PFSK-1 (cell line): ENCODE data around the gene SRGAP3.

ENCODE experiments used
- FOXP2 ChIP-seq: optimal IDR thresholded peaks from 2 replicates; pipeline ENCODE3; 2011; ENCODE audit warnings: borderline replicate concordance, control low read depth, inconsistent platforms; ENCODE audit not compliant: insufficient read depth; ENCODE audit errors: extremely low read length, extremely low read depth
- POLR2AphosphoS5 ChIP-seq: IDR thresholded peaks from 2 replicates; pipeline ENCODE4 v1.6.1; 2012; ENCODE audit warnings: low read depth, mild to moderate bottlenecking, control low read depth, low read length, moderate library complexity
- TAF1 ChIP-seq: IDR thresholded peaks from 2 replicates; pipeline ENCODE4 v1.6.1; 2012; ENCODE audit warnings: low read length, control low read depth, borderline replicate concordance; ENCODE audit not compliant: insufficient read depth
- TF ChIP-seq, protein P1 (sequence below), 2 experiments: IDR thresholded peaks; 2 replicates each; pipeline versions ENCODE4 v1.6.1 to v1.8.0; 2011 to 2012; ENCODE audit warnings: low read depth in 2 of 2, low read length in 2 of 2, control low read depth in 1 of 2, inconsistent platforms in 1 of 2, mild to moderate bottlenecking in 1 of 2, moderate library complexity in 1 of 2; ENCODE audit not compliant: insufficient read depth in 1 of 2

DNA sequence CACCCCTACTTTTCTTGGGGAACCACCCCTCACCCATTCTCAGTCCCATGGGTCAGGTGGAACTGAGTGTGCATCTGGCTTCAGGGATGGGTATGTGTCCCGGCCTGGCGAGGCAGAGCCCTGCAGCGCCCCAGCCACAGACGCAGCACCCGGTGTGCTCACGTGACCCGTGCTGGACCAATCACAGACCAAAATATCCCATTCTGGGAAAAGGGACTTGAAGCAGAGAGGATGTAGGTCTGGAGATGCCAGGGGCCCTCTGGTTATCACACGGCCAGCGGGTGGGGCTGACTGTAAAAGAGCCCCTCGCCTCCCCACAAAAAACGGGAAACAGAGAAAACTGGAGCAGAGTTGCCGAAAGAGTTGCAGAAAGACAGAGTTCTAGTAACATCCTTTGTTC is 148.2 kb downstream of the SRGAP3 start:
- TF ChIP-seq, protein P1, sequence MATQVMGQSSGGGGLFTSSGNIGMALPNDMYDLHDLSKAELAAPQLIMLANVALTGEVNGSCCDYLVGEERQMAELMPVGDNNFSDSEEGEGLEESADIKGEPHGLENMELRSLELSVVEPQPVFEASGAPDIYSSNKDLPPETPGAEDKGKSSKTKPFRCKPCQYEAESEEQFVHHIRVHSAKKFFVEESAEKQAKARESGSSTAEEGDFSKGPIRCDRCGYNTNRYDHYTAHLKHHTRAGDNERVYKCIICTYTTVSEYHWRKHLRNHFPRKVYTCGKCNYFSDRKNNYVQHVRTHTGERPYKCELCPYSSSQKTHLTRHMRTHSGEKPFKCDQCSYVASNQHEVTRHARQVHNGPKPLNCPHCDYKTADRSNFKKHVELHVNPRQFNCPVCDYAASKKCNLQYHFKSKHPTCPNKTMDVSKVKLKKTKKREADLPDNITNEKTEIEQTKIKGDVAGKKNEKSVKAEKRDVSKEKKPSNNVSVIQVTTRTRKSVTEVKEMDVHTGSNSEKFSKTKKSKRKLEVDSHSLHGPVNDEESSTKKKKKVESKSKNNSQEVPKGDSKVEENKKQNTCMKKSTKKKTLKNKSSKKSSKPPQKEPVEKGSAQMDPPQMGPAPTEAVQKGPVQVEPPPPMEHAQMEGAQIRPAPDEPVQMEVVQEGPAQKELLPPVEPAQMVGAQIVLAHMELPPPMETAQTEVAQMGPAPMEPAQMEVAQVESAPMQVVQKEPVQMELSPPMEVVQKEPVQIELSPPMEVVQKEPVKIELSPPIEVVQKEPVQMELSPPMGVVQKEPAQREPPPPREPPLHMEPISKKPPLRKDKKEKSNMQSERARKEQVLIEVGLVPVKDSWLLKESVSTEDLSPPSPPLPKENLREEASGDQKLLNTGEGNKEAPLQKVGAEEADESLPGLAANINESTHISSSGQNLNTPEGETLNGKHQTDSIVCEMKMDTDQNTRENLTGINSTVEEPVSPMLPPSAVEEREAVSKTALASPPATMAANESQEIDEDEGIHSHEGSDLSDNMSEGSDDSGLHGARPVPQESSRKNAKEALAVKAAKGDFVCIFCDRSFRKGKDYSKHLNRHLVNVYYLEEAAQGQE (IDR thresholded peaks at IDR 0.05; ENCODE audit: insufficient read depth in 1 of 2, low read depth in 2 of 2, low read length in 2 of 2), result no peak
- no peak for TF ChIP-seq FOXP2
- TF ChIP-seq POLR2AphosphoS5, result no peak
- TF ChIP-seq TAF1, result no peak
